GM19468 (cell line): Measurements from ENCODE around the gene CSGALNACT2.
A peak's percentile ranks its signal among the peaks of the same experiment; 100 is the strongest.

Experiments
- ATAC-seq: cut with Tn5 transposase; IDR thresholded peaks from one replicate; pipeline ENCODE4 v1.9.1; 2021; ENCODE audit warnings: mild to moderate bottlenecking, moderate library complexity, moderate number of reproducible peaks; ENCODE audit not compliant: unreplicated experiment; ENCODE audit errors: extremely low read depth

The CSGALNACT2 gene

GRCh38 chr10:43199088-43199683, 60.9 kb downstream of the CSGALNACT2 start:
- no peak for ATAC-seq

GRCh38 chr10:43199684-43200537, 61.7 kb downstream of the CSGALNACT2 start:
- no peak for ATAC-seq

GRCh38 chr10:43200538-43201390, 62.5 kb downstream of the CSGALNACT2 start:
- no peak for ATAC-seq

GRCh38 chr10:43201545-43202131, 63.4 kb downstream of the CSGALNACT2 start:
- ATAC-seq: no peak

GRCh38 chr10:43202224-43202656, 64.0 kb downstream of the CSGALNACT2 start:
- no peak for ATAC-seq

DNA sequence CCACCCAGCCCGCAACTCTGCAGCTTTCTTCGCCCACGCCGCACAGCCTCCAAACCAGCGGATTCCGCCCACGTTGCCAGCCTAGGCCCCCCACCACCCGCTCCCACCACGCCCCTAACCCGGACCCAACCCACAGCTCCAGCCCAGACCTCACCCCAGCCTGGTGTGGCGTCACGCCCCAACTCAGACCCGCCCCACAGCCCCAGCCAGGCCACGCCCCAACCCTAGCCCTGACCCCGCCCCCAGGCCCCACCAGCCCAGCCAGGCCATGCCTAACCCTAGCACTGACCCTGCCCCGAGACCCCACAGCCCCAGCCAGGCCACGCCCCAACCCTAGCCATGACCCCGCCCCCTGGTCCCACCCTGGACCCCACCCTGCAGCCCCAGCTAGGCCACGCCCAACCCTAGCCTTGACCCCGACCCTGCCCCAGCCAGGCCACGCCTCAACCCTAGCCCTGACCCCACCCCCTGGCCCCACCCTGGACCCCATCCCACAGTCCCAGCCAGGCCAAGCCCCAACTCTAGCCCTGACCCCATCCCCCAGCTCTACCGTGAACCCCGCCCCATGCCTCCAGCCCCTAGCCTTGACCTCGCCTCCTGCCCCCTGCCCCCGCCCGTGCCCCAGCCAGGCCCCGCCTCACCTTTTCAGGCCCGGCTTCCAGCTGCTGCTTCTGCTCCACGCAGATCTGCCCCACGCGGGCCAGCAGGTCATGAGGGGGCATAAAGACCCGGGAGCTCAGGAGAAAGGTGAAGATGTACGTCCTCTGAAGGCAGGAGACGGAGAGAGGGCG, 64.6 kb downstream of the CSGALNACT2 start:
- no peak for ATAC-seq

- ATAC-seq: no peak
These were observed 65.3 kb downstream of the CSGALNACT2 start for GRCh38 chr10:43203448-43204041.

DNA sequence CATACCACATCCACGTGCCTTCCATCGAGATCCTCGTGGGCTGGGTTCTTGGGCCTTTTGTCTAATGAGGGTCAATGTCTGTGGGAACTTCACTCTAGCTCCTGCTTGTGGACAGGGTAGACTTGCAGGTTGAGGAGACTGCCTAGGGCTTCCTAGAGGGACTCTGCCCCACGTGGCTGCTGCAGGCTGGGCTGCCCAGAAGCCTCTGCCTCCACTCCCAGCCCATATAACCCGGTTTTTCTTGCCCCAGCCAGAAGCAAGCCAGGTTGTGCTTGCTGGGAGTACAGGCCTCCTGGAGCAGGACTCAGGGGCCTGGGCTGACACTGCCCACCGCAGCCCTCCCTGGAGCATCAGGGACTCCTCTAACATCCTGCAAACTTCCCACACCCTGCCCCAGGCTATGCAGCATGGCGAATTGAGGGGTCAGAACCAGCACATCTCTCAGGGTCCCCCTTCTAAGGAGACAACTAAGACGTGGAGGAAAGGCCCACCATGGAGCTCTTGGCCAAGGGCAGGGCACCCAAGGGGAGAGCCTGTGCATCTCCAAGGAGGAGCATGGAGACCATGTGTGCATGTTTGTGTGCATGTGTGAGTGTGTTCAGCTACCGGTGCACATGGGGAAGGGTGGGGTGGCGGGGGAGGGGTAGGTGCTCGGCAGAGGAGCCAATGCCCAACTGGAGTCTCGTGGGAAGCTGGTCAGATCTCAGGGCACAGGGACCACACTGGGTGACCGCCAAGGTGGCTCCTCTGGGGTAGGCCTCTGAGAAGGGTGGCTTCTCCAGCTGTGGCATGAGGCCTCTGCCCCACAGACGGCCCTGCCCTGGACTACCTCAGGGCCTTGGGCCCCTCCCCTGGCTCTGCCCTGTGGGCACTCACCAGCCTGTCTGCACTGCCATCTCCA, 66.0 kb downstream of the CSGALNACT2 start:
- no peak for ATAC-seq

GRCh38 chr10:43204943-43205671, 66.9 kb downstream of the CSGALNACT2 start:
- peak; percentile 56 for ATAC-seq

GRCh38 chr10:43205681-43206390, 67.6 kb downstream of the CSGALNACT2 start:
- no peak for ATAC-seq

DNA sequence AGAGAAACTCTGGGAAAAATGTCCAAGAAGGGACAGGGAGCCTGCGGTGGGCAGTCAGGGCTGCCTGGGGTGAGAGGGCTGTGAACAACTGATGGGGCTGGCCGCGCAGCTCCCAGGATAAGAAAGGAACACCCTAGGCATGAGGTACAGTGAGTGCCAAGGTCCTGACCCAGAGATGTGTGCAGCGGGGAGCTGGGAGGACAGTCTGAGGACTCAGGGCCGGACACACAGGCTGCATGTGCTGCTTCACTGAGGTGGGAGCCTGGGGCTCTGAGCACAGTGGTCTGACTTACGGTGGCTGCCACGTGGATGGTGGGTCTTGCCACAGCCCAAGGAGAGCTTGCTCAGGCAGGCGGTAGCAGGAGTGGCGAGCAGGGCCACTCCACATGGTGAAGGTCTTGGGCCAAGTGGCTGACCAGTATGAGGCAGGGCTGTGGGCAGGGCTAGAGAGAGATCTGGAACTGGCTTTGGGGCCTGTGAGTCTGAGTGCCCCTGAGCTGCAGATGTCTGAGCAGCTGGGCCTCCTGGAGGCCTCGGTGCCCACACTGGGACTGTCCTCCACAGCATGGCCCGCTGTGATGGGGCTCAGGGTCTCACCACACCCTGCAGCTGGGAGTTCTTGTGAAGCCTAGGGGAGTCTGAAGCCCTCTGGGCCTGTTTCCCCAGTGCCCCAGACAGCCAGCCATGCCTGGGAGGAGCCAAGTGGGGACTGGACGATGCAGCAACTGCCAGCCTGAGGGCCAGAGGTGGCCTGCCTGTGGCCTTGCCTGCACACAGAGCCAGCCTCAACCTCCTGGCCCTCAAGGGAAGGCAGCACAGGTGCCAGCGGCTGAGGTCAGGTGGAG, 68.4 kb downstream of the CSGALNACT2 start:
- no peak for ATAC-seq

DNA sequence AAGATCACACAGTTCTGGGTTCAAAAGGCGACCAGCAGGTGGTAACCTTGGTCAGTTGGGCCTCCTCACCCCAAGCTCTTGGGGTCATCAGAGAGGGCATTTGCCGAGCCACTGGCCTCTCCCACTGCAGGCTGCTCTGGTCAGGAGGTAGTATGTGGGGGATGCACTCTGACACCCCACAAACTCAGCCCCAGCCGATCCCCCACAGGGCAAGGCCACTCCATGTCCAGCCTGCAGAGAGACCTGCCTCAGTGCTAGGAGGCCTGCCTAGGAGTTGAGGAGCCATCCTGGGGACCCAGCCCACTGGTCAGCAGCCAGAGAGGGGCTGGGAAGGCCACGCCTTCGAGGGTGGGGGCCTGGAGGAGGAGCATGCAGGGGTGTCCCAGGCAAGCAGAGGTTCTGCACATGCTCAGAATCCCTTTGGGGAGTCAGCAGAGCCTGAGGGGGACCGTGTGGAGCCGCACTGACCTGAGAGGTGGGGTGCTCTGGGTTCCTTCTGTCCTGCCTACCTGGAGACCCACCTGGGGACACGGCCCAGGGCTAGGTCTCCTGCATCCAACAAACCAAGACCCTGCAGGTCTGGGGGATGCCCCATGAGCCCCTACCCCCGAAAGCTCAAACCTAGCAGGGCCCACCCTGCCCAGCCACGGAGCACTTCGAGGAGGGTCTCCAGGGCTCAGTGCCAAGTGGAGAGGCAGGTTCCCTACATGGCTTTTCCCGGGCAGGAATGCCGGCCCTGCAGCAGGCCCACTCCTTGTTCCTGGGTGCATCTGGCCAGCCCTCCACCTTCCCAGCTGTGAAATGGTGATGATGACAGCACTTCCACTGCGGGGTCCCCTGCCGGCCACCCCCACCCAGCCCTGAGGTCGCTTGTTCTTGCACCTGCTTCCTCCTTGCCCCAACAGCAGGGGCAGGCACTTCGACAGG, 70.2 kb downstream of the CSGALNACT2 start:
- no peak for ATAC-seq

DNA sequence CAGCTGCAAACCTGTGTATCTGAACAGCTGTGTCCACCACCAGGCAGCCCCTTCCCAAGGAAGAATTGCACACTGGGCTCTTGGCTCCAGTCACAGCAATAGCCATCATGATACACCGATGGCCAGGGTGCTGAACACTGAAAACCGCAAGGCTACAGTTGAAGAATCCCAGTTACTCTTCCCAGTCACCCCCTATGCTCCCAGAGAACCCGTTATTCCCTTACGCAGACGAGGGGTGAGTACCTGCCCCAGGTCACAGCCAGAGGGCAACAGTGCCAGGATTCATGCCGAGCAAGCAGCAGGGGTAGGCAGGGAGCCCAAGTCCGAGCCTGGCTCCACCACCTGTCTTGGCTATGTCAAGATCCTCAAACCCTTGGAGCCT, 70.8 kb downstream of the CSGALNACT2 start:
- ATAC-seq: no peak

DNA sequence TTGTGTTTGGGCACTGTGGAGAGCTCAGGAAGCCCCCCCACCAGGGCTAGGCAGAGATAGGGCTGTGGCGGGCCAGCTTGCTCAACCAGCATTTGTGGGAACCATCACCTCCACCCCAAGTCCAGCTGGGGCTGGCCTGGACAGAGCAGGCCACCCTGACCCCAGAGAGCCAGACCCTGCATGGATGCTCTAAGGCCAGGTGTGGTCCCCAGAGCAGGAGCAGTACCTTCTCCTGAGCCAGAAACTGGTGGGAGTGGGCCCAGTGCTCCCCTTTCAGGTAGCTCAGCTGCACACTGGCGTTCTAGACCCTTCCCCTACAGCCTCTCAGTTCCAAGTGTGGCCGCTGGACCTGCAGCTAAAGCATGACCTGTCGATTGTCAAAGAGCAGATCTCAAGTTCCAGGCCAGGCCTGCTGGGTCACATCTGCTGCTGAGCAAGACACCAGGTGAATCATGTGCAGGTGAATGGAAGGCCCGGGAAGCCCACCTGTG, 71.5 kb downstream of the CSGALNACT2 start:
- ATAC-seq: no peak

GRCh38 chr10:43210556-43210955, 72.3 kb downstream of the CSGALNACT2 start:
- ATAC-seq: no peak
